22Rv1 (cell line): ENCODE results near the gene GAS7.

Source experiments
- ZFX ChIP-seq: fragments of 450-650 bp; IDR thresholded peaks from 2 replicates; pipeline ENCODE4 v1.6.1; 2017; ENCODE audit warnings: antibody characterized with exemption, borderline replicate concordance
- TF ChIP-seq, protein P1 (sequence below): fragments of 450-650 bp; IDR thresholded peaks from 2 replicates; pipeline ENCODE4 v1.5.1; 2017; ENCODE audit warnings: mild to moderate bottlenecking

DNA sequence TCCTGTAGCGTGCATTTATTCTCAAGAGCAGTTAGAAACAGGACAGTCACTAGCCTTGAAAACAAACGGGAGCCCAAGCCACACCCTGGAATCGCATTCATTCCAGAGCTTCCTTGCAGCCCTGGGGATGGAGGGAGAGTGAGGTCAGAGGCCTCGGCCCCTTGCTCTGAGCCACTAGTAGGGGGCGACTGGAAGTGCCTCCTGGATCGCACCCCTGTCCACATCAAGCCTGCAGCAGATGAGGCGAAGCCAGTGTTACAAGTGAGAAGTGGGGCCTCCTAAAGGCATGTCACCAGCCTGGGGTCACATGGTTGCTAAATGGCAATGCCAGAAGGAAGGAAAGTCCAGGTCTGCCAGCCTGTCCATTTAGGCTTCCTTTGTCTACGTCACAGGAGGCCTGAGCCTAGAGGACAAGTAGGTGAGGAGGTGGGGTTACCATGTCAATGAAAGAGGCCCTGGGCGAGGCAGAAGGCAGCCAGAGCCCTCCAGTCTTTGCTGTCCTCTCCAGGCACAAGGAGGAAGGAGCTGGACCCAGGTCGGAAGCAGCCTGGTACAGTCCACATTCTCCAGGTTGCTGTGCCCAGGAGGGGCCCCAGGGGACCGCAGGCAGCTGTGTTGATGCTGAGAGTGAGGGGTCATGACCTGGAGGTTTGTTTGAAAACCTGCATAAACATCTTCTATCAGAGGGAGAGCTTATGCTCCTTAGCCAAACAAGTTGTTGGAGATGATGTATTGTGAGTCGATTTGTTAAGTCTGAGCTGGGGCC is 290.3 kb downstream of the GAS7 start:
- no peak for TF ChIP-seq ZFX
- TF ChIP-seq, protein P1, sequence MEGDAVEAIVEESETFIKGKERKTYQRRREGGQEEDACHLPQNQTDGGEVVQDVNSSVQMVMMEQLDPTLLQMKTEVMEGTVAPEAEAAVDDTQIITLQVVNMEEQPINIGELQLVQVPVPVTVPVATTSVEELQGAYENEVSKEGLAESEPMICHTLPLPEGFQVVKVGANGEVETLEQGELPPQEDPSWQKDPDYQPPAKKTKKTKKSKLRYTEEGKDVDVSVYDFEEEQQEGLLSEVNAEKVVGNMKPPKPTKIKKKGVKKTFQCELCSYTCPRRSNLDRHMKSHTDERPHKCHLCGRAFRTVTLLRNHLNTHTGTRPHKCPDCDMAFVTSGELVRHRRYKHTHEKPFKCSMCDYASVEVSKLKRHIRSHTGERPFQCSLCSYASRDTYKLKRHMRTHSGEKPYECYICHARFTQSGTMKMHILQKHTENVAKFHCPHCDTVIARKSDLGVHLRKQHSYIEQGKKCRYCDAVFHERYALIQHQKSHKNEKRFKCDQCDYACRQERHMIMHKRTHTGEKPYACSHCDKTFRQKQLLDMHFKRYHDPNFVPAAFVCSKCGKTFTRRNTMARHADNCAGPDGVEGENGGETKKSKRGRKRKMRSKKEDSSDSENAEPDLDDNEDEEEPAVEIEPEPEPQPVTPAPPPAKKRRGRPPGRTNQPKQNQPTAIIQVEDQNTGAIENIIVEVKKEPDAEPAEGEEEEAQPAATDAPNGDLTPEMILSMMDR, result no peak
